Effector CD8-positive, alpha-beta T cell (primary cell): ENCODE measurements around the gene ENTHD1.

Experiments used
- DNase-seq: peaks from one replicate; lab custom pipeline; 2025; lab: John Stamatoyannopoulos, UW

ENTHD1 gene

GRCh38 chr22:39716534-39716933 is 177.0 kb downstream of the ENTHD1 start:
- DNase-seq = no peak

GRCh38 chr22:39715778-39716495 is 177.6 kb downstream of the ENTHD1 start:
- DNase-seq = no peak

GRCh38 chr22:39714321-39714720 is 179.2 kb downstream of the ENTHD1 start:
- DNase-seq = no peak

- no peak for DNase-seq
These were observed 179.7 kb downstream of the ENTHD1 start for GRCh38 chr22:39713799-39714290.

GRCh38 chr22:39712751-39713525 is 180.6 kb downstream of the ENTHD1 start:
- no peak for DNase-seq

GRCh38 chr22:39712081-39712480 is 181.5 kb downstream of the ENTHD1 start:
- no peak for DNase-seq

GRCh38 chr22:39710380-39711150 is 183.0 kb downstream of the ENTHD1 start:
- no peak for DNase-seq

GRCh38 chr22:39707816-39708215 is 185.7 kb downstream of the ENTHD1 start:
- DNase-seq = no peak

- no peak for DNase-seq
These were observed 186.2 kb downstream of the ENTHD1 start for GRCh38 chr22:39707351-39707750.

GRCh38 chr22:39706376-39707140 is 187.0 kb downstream of the ENTHD1 start:
- DNase-seq = no peak

GRCh38 chr22:39705386-39705785 is 188.2 kb downstream of the ENTHD1 start:
- no peak for DNase-seq

- no peak for DNase-seq
These were observed 189.5 kb downstream of the ENTHD1 start for GRCh38 chr22:39703928-39704639.

- no peak for DNase-seq
These were observed 190.5 kb downstream of the ENTHD1 start for GRCh38 chr22:39703091-39703490.

GRCh38 chr22:39700565-39700964 is 193.0 kb downstream of the ENTHD1 start:
- no peak for DNase-seq

- no peak for DNase-seq
These were observed 193.8 kb downstream of the ENTHD1 start for GRCh38 chr22:39699631-39700360.

GRCh38 chr22:39697790-39698430 is 195.7 kb downstream of the ENTHD1 start:
- no peak for DNase-seq

- no peak for DNase-seq
These were observed 199.5 kb downstream of the ENTHD1 start for GRCh38 chr22:39693943-39694500.
